ENCODE data around the gene RARG. TPM values are rescaled to one million over a fixed set of nuclear protein-coding genes. Genes with fewer than 3 reads are reported as not detected.

Gene RARG
- total and polyA plus RNA-seq, 2 of the 8 experiments (the other 6 are each of a cell fraction or from before 2014, with no cell fraction given): 68.6 to 68.9 TPM

GRCh38 chr12:53221203-53222080 lies 10.6 kb downstream of the RARG start:
- H3K79me2 ChIP-seq (ENCODE audit: control insufficient read depth in 1 of 2, insufficient read depth in 2 of 2, low read length in 2 of 2): peaks cover 5 to 24% of the 10 kb centered on the region in 2 experiments
- H3K18ac ChIP-seq (ENCODE audit: extremely low read depth, low read length): peak overlapping the region; percentile 86
- no peaks in the 10 kb centered on the region; a peak in 1 of 8 replicates for H3K36me3 ChIP-seq (ENCODE audit: control insufficient read depth in 2 of 4, insufficient read depth in 4 of 4, low read length in 3 of 4)
- peaks cover 31% of the 10 kb centered on the region for H3K23me2 ChIP-seq (ENCODE audit: low read depth, low read length)
- no peak overlapping the region for H3K23ac ChIP-seq (ENCODE audit: insufficient read length)
- H4K5ac ChIP-seq (ENCODE audit: insufficient read length, low read depth, low read length): peak overlapping the region; percentile 30
- 0 out of 2 replicates have a peak overlapping the region, but pooled peaks have one; percentile 65 for H2BK15ac ChIP-seq (ENCODE audit: low read length)
- H3K56ac ChIP-seq (replicated peaks; ENCODE audit: insufficient read length, low read depth, low read length): peak overlapping the region; percentile 77
- peak overlapping the region; percentile 99 to 100 for H3K4me2 ChIP-seq (ENCODE audit: insufficient read depth in 1 of 2, low read depth in 2 of 2, low read length in 2 of 2)
- peak overlapping the region; percentile 5 for H3K14ac ChIP-seq (ENCODE audit: insufficient read length)
- peak overlapping the region; percentile 93 for H4K91ac ChIP-seq (replicated peaks; ENCODE audit: insufficient read length, low read length)
- no peak overlapping the region; the same call in 1 of the 2 replicates for H2AFZ ChIP-seq (ENCODE audit: low read length)
- H3K4me3 ChIP-seq (ENCODE audit: extremely low read depth in 1 of 4, insufficient read depth in 2 of 4, low read depth in 3 of 4, low read length in 4 of 4): peak overlapping the region; percentile 73 to 97 (median 82)
- peak overlapping the region; percentile 1 for H3K4ac ChIP-seq (replicated peaks; ENCODE audit: insufficient read length, low read depth, low read length)
- peaks cover 0 to 3% of the 10 kb centered on the region in 2 experiments for H4K20me1 ChIP-seq (replicated peaks in 1 of 2; ENCODE audit: control insufficient read depth in 1 of 2, insufficient read depth in 2 of 2, low read length in 2 of 2)
- H2BK5ac ChIP-seq (ENCODE audit: low read depth, low read length): peak overlapping the region; percentile 95; the same call in 1 of the 2 replicates
- H3K79me1 ChIP-seq (ENCODE audit: low read depth, low read length): peaks cover 6% of the 10 kb centered on the region
- POLR2A ChIA-PET (ENCODE audit: partially characterized antibody): interaction anchor here (0.6 to 13.6 kb wide), 10 partner anchors 8 to 142 kb away, joined by 3 to 151 read pairs (median 4); partner anchors contain the start of genes ESPL1, RARG and SOAT2
- WGBS, 2 experiments (ENCODE audit: extremely low coverage in 1 of 2, insufficient coverage in 1 of 2, insufficient read length in 1 of 2, insufficient replicate concordance in 2 of 2, low coverage in 1 of 2, low lambda C conversion rate in 2 of 2, missing lambda C conversion rate in 1 of 2): 3% methylated on average over 42 of the region's 72 CpGs; no CpG with 5 or more reads in 1 of the 2 experiments
- H2BK12ac ChIP-seq (ENCODE audit: low read depth, low read length): peak overlapping the region; percentile 60; the same call in 1 of the 2 replicates
- H3K9me3 ChIP-seq (ENCODE audit: insufficient read depth in 2 of 2, low read depth in 1 of 2, low read length in 1 of 2): no peaks in the 10 kb centered on the region
- H2BK120ac ChIP-seq (replicated peaks; ENCODE audit: low read depth, low read length): no peak overlapping the region
- H3K27me3 ChIP-seq (replicated peaks in 1 of 4; ENCODE audit: control insufficient read depth in 3 of 4, extremely low read depth in 1 of 4, insufficient read depth in 3 of 4, low read length in 3 of 4): peaks cover 0 to 3% (median 0%) of the 10 kb centered on the region in 4 experiments; a peak in 1 of 7 replicates
- H4K8ac ChIP-seq (ENCODE audit: extremely low read depth, insufficient read depth, low read length): peak overlapping the region; percentile 41; the same call in 1 of the 2 replicates
- CTCF ChIA-PET (ENCODE audit: partially characterized antibody): interaction anchor here (1.2 to 22.3 kb wide), 5 partner anchors 11 to 67 kb away, joined by 4 to 654 read pairs (median 21); partner anchors contain the start of genes ESPL1 and RARG
- DNase-seq (ENCODE audit: low read depth in 1 of 2, low spot score in 2 of 2): peak in 1 of 2 experiments; percentile 90
- H3K27ac ChIP-seq (ENCODE audit: low read depth, low read length): peak overlapping the region; percentile 66
- H2BK20ac ChIP-seq (ENCODE audit: low read length): no peak overlapping the region
- peaks cover 35 to 66% (median 50%) of the 10 kb centered on the region in 4 experiments for H3K4me1 ChIP-seq (replicated peaks in 1 of 4; ENCODE audit: control insufficient read depth in 3 of 4, insufficient read depth in 4 of 4, low read length in 3 of 4)
- FAIRE-seq: no peak
- peak overlapping the region; percentile 78; the same call in 1 of the 2 replicates for H2AK5ac ChIP-seq (ENCODE audit: low read depth, low read length)
- peak overlapping the region in 3 of 4 experiments; percentile 54 to 62 (median 61); a peak in 3 of 7 replicates for H3K9ac ChIP-seq (replicated peaks in 1 of 4; ENCODE audit: extremely low read depth in 1 of 4, low read depth in 3 of 4, low read length in 3 of 4)
- no peak for TF ChIP-seq MAFK (IDR thresholded peaks at IDR 0.05; ENCODE audit: low read depth, low read length)
- TF ChIP-seq ATF2 (IDR thresholded peaks at IDR 0.05; ENCODE audit: low read length): no peak
- peak; percentile 21; the same call in 1 of the 2 replicates for TF ChIP-seq RBBP5 (IDR thresholded peaks at IDR 0.05; ENCODE audit: borderline replicate concordance, low read depth, low read length)
- TF ChIP-seq, protein P1, sequence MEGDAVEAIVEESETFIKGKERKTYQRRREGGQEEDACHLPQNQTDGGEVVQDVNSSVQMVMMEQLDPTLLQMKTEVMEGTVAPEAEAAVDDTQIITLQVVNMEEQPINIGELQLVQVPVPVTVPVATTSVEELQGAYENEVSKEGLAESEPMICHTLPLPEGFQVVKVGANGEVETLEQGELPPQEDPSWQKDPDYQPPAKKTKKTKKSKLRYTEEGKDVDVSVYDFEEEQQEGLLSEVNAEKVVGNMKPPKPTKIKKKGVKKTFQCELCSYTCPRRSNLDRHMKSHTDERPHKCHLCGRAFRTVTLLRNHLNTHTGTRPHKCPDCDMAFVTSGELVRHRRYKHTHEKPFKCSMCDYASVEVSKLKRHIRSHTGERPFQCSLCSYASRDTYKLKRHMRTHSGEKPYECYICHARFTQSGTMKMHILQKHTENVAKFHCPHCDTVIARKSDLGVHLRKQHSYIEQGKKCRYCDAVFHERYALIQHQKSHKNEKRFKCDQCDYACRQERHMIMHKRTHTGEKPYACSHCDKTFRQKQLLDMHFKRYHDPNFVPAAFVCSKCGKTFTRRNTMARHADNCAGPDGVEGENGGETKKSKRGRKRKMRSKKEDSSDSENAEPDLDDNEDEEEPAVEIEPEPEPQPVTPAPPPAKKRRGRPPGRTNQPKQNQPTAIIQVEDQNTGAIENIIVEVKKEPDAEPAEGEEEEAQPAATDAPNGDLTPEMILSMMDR (IDR thresholded peaks at IDR 0.05; ENCODE audit: control extremely low read depth in 1 of 3, insufficient read depth in 1 of 3, low read depth in 1 of 3, low read length in 3 of 3): 0 out of 4 replicates have a peak, but pooled peaks of 1 of the 3 experiments have one; percentile 24
